ENCODE data around the gene NUDCD3. TPM values are rescaled to one million over a fixed set of nuclear protein-coding genes. Genes with fewer than 3 reads are reported as not detected.

Gene NUDCD3
- total and polyA plus RNA-seq, 2 of the 8 experiments (the other 6 are each of a cell fraction or from before 2014, with no cell fraction given), result 35.2 to 93.7 TPM

DNA sequence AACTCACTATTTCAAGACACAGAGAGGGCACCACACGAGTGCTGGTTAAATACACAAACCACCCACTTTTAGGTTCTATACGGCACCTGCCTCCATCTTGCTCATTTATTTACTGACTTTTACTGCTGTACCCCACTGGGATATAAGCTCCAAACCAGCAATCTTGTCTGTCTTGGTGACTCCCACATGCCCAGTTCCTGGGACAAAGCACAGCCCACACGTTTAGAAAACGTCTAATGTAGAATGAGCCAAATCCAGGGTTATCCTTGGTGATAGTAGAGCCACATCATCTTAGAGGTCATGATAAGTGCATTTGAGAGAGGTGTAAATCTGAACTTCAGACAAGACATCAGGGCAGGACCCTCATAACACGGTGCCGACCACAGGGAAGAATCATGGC is 73.5 kb downstream of the NUDCD3 start:
- H2BK5ac ChIP-seq (ENCODE audit: low read depth, low read length), result no peak overlapping the region
- H3K4ac ChIP-seq (replicated peaks; ENCODE audit: insufficient read length, low read depth, low read length), result no peak overlapping the region
- H3K27ac ChIP-seq (ENCODE audit: low read depth, low read length), result no peak overlapping the region
- no peak overlapping the region for H3K14ac ChIP-seq (ENCODE audit: insufficient read length)
- DNase-seq (ENCODE audit: low read depth in 1 of 2, low spot score in 2 of 2) (no peak), FAIRE-seq (no peak)
- H3K4me2 ChIP-seq (ENCODE audit: insufficient read depth in 1 of 2, low read depth in 2 of 2, low read length in 2 of 2), result no peak overlapping the region
- no peak overlapping the region for H3K23ac ChIP-seq (ENCODE audit: insufficient read length)
- no peak overlapping the region for H2BK15ac ChIP-seq (ENCODE audit: low read length)
- no peak overlapping the region for H4K5ac ChIP-seq (ENCODE audit: insufficient read length, low read depth, low read length)
- H3K36me3 ChIP-seq (ENCODE audit: control insufficient read depth in 2 of 4, insufficient read depth in 4 of 4, low read length in 3 of 4), result peaks cover 0 to 3% (median 1%) of the 10 kb centered on the region in 4 experiments; a peak in 2 of 8 replicates
- ChIA-PET POLR2A (ENCODE audit: partially characterized antibody) (interaction anchor here (0.7 to 1.0 kb wide), 2 partner anchors 73 to 153 kb away, joined by 3 read pairs; partner anchors contain the start of gene NUDCD3), CTCF (ENCODE audit: partially characterized antibody) (interaction anchor here (0.6 to 4.3 kb wide), 5 partner anchors 9 to 118 kb away, joined by 3 to 17 read pairs (median 4); no protein-coding TSS in a partner anchor)
- no peaks in the 10 kb centered on the region for H3K4me1 ChIP-seq (replicated peaks in 1 of 4; ENCODE audit: control insufficient read depth in 3 of 4, insufficient read depth in 4 of 4, low read length in 3 of 4)
- peaks cover 0 to 6% of the 10 kb centered on the region in 2 experiments; a peak in 1 of 4 replicates for H3K79me2 ChIP-seq (ENCODE audit: control insufficient read depth in 1 of 2, insufficient read depth in 2 of 2, low read length in 2 of 2)
- peaks cover 4% of the 10 kb centered on the region for H3K79me1 ChIP-seq (ENCODE audit: low read depth, low read length)
- no peak overlapping the region for H3K18ac ChIP-seq (ENCODE audit: extremely low read depth, low read length)
- no peak overlapping the region for H3K4me3 ChIP-seq (ENCODE audit: extremely low read depth in 1 of 4, insufficient read depth in 2 of 4, low read depth in 3 of 4, low read length in 4 of 4)
- H2BK12ac ChIP-seq (ENCODE audit: low read depth, low read length), result no peak overlapping the region
- no peak overlapping the region for H3K9ac ChIP-seq (replicated peaks in 1 of 4; ENCODE audit: extremely low read depth in 1 of 4, low read depth in 3 of 4, low read length in 3 of 4)
- no peak overlapping the region for H2BK20ac ChIP-seq (ENCODE audit: low read length)
- H3K9me3 ChIP-seq (ENCODE audit: insufficient read depth in 2 of 2, low read depth in 1 of 2, low read length in 1 of 2), result peaks cover 0 to 2% of the 10 kb centered on the region in 2 experiments; a peak in 1 of 4 replicates
- WGBS, 2 experiments (ENCODE audit: extremely low coverage in 1 of 2, insufficient coverage in 1 of 2, insufficient read length in 1 of 2, insufficient replicate concordance in 2 of 2, low coverage in 1 of 2, low lambda C conversion rate in 2 of 2, missing lambda C conversion rate in 1 of 2), result 90% methylated on average over 6 of the region's 6 CpGs; no CpG with 5 or more reads in 1 of the 2 experiments
- no peaks in the 10 kb centered on the region for H3K27me3 ChIP-seq (replicated peaks in 1 of 4; ENCODE audit: control insufficient read depth in 3 of 4, extremely low read depth in 1 of 4, insufficient read depth in 3 of 4, low read length in 3 of 4)
- no peaks in the 10 kb centered on the region for H3K23me2 ChIP-seq (ENCODE audit: low read depth, low read length)
- H4K91ac ChIP-seq (replicated peaks; ENCODE audit: insufficient read length, low read length), result no peak overlapping the region
- no peak overlapping the region for H2AK5ac ChIP-seq (ENCODE audit: low read depth, low read length)
- H2BK120ac ChIP-seq (replicated peaks; ENCODE audit: low read depth, low read length), result no peak overlapping the region
- H2AFZ ChIP-seq (ENCODE audit: low read length), result no peak overlapping the region
- no peak overlapping the region for H3K56ac ChIP-seq (replicated peaks; ENCODE audit: insufficient read length, low read depth, low read length)
- H4K20me1 ChIP-seq (replicated peaks in 1 of 2; ENCODE audit: control insufficient read depth in 1 of 2, insufficient read depth in 2 of 2, low read length in 2 of 2), result peaks cover 0 to 6% of the 10 kb centered on the region in 2 experiments
- no peak overlapping the region for H4K8ac ChIP-seq (ENCODE audit: extremely low read depth, insufficient read depth, low read length)
- TF ChIP-seq, protein P1, sequence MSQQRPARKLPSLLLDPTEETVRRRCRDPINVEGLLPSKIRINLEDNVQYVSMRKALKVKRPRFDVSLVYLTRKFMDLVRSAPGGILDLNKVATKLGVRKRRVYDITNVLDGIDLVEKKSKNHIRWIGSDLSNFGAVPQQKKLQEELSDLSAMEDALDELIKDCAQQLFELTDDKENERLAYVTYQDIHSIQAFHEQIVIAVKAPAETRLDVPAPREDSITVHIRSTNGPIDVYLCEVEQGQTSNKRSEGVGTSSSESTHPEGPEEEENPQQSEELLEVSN (IDR thresholded peaks at IDR 0.05), result no peak
- TF ChIP-seq PHF8 (conservative IDR thresholded peaks at IDR 0.05; ENCODE audit: low read depth, low read length) (no peak), JUND (IDR thresholded peaks at IDR 0.05; ENCODE audit: low read length) (no peak), POLR2A (IDR thresholded peaks at IDR 0.05; ENCODE audit: control extremely low read depth in 1 of 2, low read depth in 2 of 2, low read length in 2 of 2) (no peak), SIRT6 (IDR thresholded peaks at IDR 0.05; ENCODE audit: low read length) (no peak), EP300 (IDR thresholded peaks at IDR 0.05; ENCODE audit: borderline replicate concordance in 1 of 2, low read depth in 2 of 2, low read length in 2 of 2) (no peak)
- TF ChIP-seq, protein P2, sequence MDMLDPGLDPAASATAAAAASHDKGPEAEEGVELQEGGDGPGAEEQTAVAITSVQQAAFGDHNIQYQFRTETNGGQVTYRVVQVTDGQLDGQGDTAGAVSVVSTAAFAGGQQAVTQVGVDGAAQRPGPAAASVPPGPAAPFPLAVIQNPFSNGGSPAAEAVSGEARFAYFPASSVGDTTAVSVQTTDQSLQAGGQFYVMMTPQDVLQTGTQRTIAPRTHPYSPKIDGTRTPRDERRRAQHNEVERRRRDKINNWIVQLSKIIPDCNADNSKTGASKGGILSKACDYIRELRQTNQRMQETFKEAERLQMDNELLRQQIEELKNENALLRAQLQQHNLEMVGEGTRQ (IDR thresholded peaks at IDR 0.05; ENCODE audit: low read length), result no peak

All from H1 (cell line).